ENCODE data around the gene ZNF616. TPM values are rescaled to one million over a fixed set of nuclear protein-coding genes. Genes with fewer than 3 reads are reported as not detected.
A peak's percentile ranks its signal among the peaks of the same experiment; 100 is the strongest.
"Not testable (repeated sequence)": the region's sequence is repeated elsewhere in the genome, so short reads cannot be mapped to it uniquely, and the experiment has no call there.

Gene ZNF616
- total RNA-seq, 2 donors from 2014 or later, result 5.4 to 7.8 TPM

DNA sequence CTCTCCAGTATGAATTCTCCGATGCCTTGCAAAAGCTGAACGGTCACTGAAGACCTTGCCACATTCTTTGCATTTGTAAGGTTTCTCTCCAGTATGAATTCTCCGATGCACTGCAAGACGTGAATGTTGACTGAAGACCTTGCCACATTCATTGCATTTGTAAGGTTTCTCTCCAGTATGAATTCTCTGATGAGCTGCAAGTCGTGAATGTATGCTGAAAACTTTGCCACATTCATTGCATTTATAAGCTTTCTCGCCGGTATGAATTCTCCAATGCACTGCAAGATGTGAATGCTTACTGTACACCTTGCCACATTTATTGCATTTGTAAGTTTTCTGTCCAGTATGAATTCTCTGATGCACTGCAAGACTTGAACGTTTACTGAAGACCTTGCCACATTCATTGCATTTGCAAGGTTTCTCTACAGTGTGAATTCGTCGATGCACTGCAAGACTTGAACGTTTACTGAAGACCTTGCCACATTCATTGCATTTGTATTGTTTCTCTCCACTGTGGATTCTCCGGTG, 24.1 kb downstream of the ZNF616 start:
- intact Hi-C loops (cut with DNase I), result no loop called here
- ATAC-seq, result no peak
- no peak for DNase-seq

DNA sequence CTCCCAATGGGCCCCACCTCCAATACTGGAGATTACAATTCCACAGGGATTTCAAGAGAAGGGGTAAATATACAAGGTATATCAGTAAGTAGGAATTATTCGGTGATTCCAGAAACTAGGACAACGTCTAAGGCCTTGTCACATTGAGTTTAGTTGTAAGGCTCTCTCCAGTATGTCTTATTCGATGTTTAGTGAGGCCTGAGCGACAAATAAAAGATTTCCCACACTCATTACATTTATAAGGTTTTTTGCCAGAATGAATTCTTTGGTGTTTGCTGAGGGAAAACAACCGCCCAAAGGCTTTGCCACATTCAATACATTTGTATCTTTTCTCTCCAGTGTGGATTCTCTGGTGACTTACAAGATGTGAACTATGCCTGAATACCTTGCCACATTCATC, 25.0 kb downstream of the ZNF616 start:
- intact Hi-C loops (cut with DNase I), result no loop called here
- DNase-seq (no peak), ATAC-seq (no peak)

GRCh38 chr19:52112624-52113023, 27.1 kb downstream of the ZNF616 start:
- no peak for DNase-seq

DNA sequence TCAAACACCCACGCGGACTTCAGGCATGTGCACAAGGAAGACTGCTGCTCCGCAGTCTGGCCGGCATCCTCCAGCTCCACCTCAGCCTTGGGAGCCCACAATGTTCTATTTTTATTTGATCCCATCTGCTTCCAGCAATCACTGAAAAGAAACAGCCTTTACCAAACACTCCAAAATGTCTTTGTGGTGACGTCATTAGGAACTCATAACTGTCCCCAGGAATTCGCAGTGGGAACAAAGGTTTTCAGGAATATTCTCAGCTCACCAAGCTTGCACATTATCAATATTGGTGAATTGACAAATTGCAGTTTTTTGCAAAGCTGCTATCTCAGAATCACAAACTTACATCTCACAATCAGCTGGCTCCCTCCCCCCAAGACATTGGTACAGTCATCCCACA, 29.0 kb downstream of the ZNF616 start:
- ATAC-seq (no peak), DNase-seq (no peak)
- intact Hi-C loops (cut with DNase I), result no loop called here

More at GRCh38 chr19:52112624-52113023, 27.1 kb downstream of the ZNF616 start:
- no peak for ATAC-seq
- intact Hi-C loops (cut with DNase I), result no loop called here

DNA sequence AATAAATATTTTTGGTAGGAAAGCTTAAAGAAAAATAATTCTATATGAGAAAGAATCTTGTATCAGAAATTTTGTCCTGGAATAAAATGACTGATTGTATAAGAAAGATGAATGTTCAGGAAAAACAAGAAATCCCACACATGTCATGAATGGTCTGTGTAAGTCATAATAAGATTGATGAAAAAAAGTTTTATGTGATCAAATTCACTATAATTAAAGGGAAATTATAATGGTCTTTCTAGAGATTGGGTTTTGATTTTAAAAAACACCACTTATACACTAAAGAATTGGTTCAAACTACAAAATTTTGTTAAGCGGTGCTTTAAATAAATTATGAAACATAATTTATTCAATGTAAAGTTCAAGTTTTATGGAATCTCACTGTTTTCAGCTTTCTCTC, 37.0 kb downstream of the ZNF616 start:
- ATAC-seq (no peak), DNase-seq (no peak)
- intact Hi-C loops (cut with DNase I), result no loop called here

- ATAC-seq, result no peak
- intact Hi-C loops (cut with DNase I), result no loop called here
- no peak for DNase-seq
These were observed 37.7 kb downstream of the ZNF616 start for GRCh38 chr19:52101866-52102562.

- ATAC-seq, result no peak
- intact Hi-C loops (cut with DNase I), result no loop called here
- DNase-seq, result no peak
These were observed 40.1 kb downstream of the ZNF616 start for GRCh38 chr19:52099497-52100138.

- DNase-seq; intact Hi-C loops (cut with DNase I); ATAC-seq: not testable (repeated sequence)
These were observed 43.3 kb downstream of the ZNF616 start for GRCh38 chr19:52096416-52096815.

- intact Hi-C loops (cut with DNase I), result no loop called here
- peak; percentile 100 for ATAC-seq
These were observed 44.3 kb downstream of the ZNF616 start, which contains the start of gene ZNF841 for GRCh38 chr19:52095172-52096014. Gene ZNF841 (minus strand): TSS chr19:52095765. CDS start chr19:52084801, 10,964 bp downstream.

DNA sequence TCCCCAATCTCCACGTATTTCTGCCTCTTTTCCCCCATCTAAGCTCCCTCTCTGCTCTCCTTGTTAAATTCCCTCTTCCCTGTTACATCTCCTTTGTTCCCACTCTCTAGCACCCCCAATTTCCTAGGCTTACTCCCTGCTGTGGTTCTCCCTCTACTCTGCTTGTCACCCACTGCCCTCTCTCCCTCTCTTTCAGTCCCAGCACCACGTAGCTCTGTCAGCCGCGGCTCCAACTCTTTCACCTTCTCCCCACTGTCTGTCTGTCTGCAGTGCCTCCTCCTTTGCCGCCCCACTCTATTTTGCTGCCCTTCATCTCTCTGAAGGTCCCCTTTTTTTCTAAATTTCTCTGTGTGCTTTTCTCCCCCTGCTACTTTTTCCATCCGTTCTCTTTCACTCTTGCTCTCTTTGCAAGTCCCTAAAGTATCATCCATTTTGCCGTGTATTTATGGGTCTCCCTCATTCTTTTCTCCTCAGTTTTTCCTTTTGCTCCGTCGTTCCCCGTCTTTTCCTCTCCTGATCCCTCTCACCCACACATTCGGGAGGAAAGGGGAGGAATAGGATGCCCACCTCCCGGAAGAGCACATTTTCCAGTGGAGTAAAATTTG, 45.1 kb downstream of the ZNF616 start:
- DNase-seq (no peak), ATAC-seq (peak in 1 of 2 donors; percentile 25)
- intact Hi-C loops (cut with DNase I), result no loop called here

More at GRCh38 chr19:52095172-52096014, 44.3 kb downstream of the ZNF616 start, which contains the start of gene ZNF841:
- DNase-seq, result peak; percentile 96

DNA sequence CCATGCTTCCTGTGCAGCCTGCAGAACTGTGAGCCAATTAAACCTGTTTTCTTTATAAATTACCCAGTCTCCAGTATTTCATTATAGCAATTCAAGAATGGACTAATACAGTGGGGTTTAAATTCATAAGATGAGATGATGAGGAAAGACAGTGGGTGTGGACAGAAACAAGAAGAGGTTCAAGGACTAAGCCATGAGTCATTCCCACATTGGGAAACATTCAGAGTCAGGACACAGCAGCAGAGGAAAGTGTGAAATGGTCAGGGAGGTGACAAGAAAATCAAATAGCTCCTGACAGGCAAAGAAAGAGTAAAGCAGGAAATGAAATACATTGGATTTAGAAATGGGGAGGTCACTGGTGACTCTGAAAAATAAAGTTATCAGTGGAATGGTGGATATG, 53.3 kb downstream of the ZNF616 start:
- intact Hi-C loops (cut with DNase I), result no loop called here
- DNase-seq, result no peak
- peak in 1 of 2 donors; percentile 43 for ATAC-seq

DNA sequence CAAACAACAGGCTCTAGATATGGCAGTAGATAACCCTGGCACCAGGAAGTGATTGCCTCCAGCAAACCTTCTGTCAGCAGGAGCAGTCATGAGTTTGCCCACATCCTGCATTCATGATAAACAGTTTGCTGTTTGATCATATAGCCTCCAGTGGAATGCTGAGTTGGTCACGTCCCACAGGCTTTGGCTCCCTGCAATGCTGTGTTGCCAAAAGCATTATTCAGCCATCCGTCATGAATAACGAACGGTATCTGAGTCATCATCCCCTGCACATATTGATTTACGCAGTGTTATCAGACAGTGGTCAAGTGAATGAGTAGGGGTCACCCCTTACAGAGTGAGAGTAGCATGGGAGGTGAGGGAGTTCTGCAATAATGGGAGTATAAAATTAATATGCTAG, 69.2 kb downstream of the ZNF616 start:
- DNase-seq, result no peak
- no peak for ATAC-seq
- intact Hi-C loops (cut with DNase I), result no loop called here

GRCh38 chr19:52069653-52070052, 70.1 kb downstream of the ZNF616 start:
- intact Hi-C loops (cut with DNase I), result no loop called here
- no peak for DNase-seq
- ATAC-seq, result no peak

GRCh38 chr19:52066258-52066863, 73.4 kb downstream of the ZNF616 start:
- DNase-seq, result no peak
- ATAC-seq, result no peak
- intact Hi-C loops (cut with DNase I), result no loop called here

DNA sequence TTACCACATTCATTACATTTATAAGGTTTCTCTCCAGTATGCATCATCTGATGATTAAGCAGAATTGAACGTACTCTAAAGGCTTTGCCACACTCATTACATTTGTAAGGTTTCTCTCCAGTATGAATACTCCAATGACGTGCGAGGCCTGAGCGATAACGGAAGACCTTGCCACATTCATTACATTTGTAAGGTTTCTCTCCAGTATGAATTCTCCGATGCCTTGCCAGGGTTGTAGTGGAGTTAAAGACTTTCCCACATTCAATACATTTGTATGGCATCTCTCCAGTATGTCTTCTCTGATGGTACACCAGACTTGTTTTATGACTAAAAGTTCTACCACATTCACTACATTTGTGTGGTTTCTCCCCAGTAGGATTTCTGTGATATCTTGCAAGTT, 74.3 kb downstream of the ZNF616 start:
- ATAC-seq, result no peak
- intact Hi-C loops (cut with DNase I), result no loop called here

More for the DNA sequence above, 74.3 kb downstream of the ZNF616 start:
- no peak for DNase-seq

Measured in left cardiac atrium (tissue), 4 donors.